Activated CD4-positive, alpha-beta T cell treated with anti-CD3 and anti-CD28 coated beads, Interleukin-2, amount 10 ng/mL, durations not matched to agents 7 days and 5 days (primary cell): Measurements from ENCODE around the gene BTBD6. TPM values are rescaled to one million over a fixed set of nuclear protein-coding genes. Genes with fewer than 3 reads are reported as not detected.
"Not testable (repeated sequence)": the region's sequence is repeated elsewhere in the genome, so short reads cannot be mapped to it uniquely, and the experiment has no call there.

ENCODE experiments used
- CTCF ChIA-PET: fragments of 350-600 bp; sonication (Branson Sonifier 250); formaldehyde crosslinking; loops from one replicate; lab custom pipeline; 2021; ENCODE audit warnings: antibody characterized with exemption; lab: Charles Lee
- POLR2A ChIA-PET: fragments of 350-600 bp; sonication (Branson Sonifier 250); formaldehyde crosslinking; loops from one replicate; lab custom pipeline; 2021; ENCODE audit warnings: antibody characterized with exemption; lab: Charles Lee
- DNase-seq: peaks from one replicate; pipeline ENCODE4 v3.0.0-alpha.2; 2020
- H3K27ac Mint-ChIP-seq: one replicate; pipeline ENCODE4 v1.8.0; 2021; ENCODE audit warnings: mild to moderate bottlenecking, moderate library complexity, mixed read lengths
- H3K27me3 Mint-ChIP-seq: one replicate; pipeline ENCODE4 v1.8.0; 2021; ENCODE audit warnings: mixed read lengths
- H3K36me3 Mint-ChIP-seq: one replicate; pipeline ENCODE4 v1.8.0; 2021; ENCODE audit warnings: low read depth, mixed read lengths
- H3K4me1 Mint-ChIP-seq: one replicate; pipeline ENCODE4 v1.8.0; 2021; ENCODE audit warnings: mixed read lengths
- H3K4me3 Mint-ChIP-seq: one replicate; pipeline ENCODE4 v1.8.0; 2021; ENCODE audit warnings: mild to moderate bottlenecking, moderate library complexity, mixed read lengths
- H3K9me3 Mint-ChIP-seq: one replicate; pipeline ENCODE4 v1.8.0; 2021; ENCODE audit warnings: mixed read lengths
- total RNA-seq, 2 experiments: library from RNA; stranded (reverse); gene quantifications; one replicate each; pipeline ENCODE4 v1.2.3, GENCODE V29; 2021

BTBD6 gene
- total RNA-seq, 2 experiments from 2014 or later, result 43.7 to 43.9 TPM

- no peaks in the 10 kb centered on the region for H3K4me1 Mint-ChIP-seq
- no peaks in the 10 kb centered on the region for H3K9me3 Mint-ChIP-seq
- ChIA-PET POLR2A (no interaction called here), CTCF (interaction anchor here (1.1 kb wide), 1 partner anchor 224 kb away, joined by 3 read pairs; no protein-coding TSS in a partner anchor)
- no peak for DNase-seq
- no peaks in the 10 kb centered on the region for H3K27me3 Mint-ChIP-seq
- peaks cover 2% of the 10 kb centered on the region for H3K36me3 Mint-ChIP-seq
- no peak overlapping the region for H3K4me3 Mint-ChIP-seq
- no peak overlapping the region for H3K27ac Mint-ChIP-seq
These were observed 21.1 kb downstream of the BTBD6 start for GRCh38 chr14:105269405-105269804.

GRCh38 chr14:105271224-105271890 is 23.0 kb downstream of the BTBD6 start:
- Mint-ChIP-seq H3K4me3 (no peak overlapping the region), H3K9me3 (no peaks in the 10 kb centered on the region), H3K27me3 (no peaks in the 10 kb centered on the region), H3K27ac (no peak overlapping the region), H3K4me1 (no peaks in the 10 kb centered on the region), H3K36me3 (no peaks in the 10 kb centered on the region)
- no peak for DNase-seq
- CTCF ChIA-PET, result interaction anchor here (1.1 to 1.3 kb wide), 2 partner anchors 15 to 16 kb away, joined by 3 read pairs; no protein-coding TSS in a partner anchor
- POLR2A ChIA-PET, result no interaction called here

- ChIA-PET POLR2A (no interaction called here), CTCF (no interaction called here)
- no peak overlapping the region for H3K27ac Mint-ChIP-seq
- H3K36me3 Mint-ChIP-seq, result no peaks in the 10 kb centered on the region
- no peak for DNase-seq
- no peaks in the 10 kb centered on the region for H3K4me1 Mint-ChIP-seq
- H3K27me3 Mint-ChIP-seq, result no peaks in the 10 kb centered on the region
- H3K9me3 Mint-ChIP-seq, result no peaks in the 10 kb centered on the region
- H3K4me3 Mint-ChIP-seq, result no peak overlapping the region
These were observed 24.3 kb downstream of the BTBD6 start for GRCh38 chr14:105272623-105273022.

GRCh38 chr14:105273062-105273461 is 24.7 kb downstream of the BTBD6 start:
- CTCF ChIA-PET, result no interaction called here
- POLR2A ChIA-PET, result no interaction called here
- Mint-ChIP-seq H3K4me3 (no peak overlapping the region), H3K4me1 (no peaks in the 10 kb centered on the region), H3K36me3 (no peaks in the 10 kb centered on the region), H3K27me3 (no peaks in the 10 kb centered on the region), H3K9me3 (no peaks in the 10 kb centered on the region), H3K27ac (no peak overlapping the region)
- no peak for DNase-seq

- DNase-seq, result no peak
- Mint-ChIP-seq H3K4me1 (peaks cover 2% of the 10 kb centered on the region), H3K4me3 (no peak overlapping the region), H3K27ac (no peak overlapping the region), H3K36me3 (no peaks in the 10 kb centered on the region), H3K27me3 (no peaks in the 10 kb centered on the region), H3K9me3 (no peaks in the 10 kb centered on the region)
- ChIA-PET CTCF (interaction anchor here (0.8 kb wide), 1 partner anchor 8 kb away, joined by 3 read pairs; no protein-coding TSS in a partner anchor), POLR2A (no interaction called here)
These were observed 26.3 kb downstream of the BTBD6 start for GRCh38 chr14:105274637-105275036.

- Mint-ChIP-seq H3K27me3 (no peaks in the 10 kb centered on the region), H3K4me3 (no peak overlapping the region), H3K4me1 (peaks cover 8% of the 10 kb centered on the region), H3K27ac (peak overlapping the region; percentile 16), H3K9me3 (no peaks in the 10 kb centered on the region), H3K36me3 (no peaks in the 10 kb centered on the region)
- no peak for DNase-seq
- POLR2A ChIA-PET, result no interaction called here
- CTCF ChIA-PET, result interaction anchor here (0.6 to 0.8 kb wide), 2 partner anchors 8 to 376 kb away, joined by 3 read pairs; no protein-coding TSS in a partner anchor
These were observed 27.1 kb downstream of the BTBD6 start for GRCh38 chr14:105275267-105275946.

- POLR2A ChIA-PET, H3K4me3 Mint-ChIP-seq, CTCF ChIA-PET, H3K36me3 Mint-ChIP-seq, H3K9me3 Mint-ChIP-seq, DNase-seq, H3K27ac Mint-ChIP-seq, H3K27me3 Mint-ChIP-seq: not testable (repeated sequence)
- H3K4me1 Mint-ChIP-seq, result peaks cover 18% of the 10 kb centered on the region
These were observed 29.1 kb downstream of the BTBD6 start for GRCh38 chr14:105277448-105277847.

- H3K27me3 Mint-ChIP-seq, result no peaks in the 10 kb centered on the region
- H3K4me1 Mint-ChIP-seq, result peaks cover 40% of the 10 kb centered on the region
- ChIA-PET POLR2A (no interaction called here), CTCF (interaction anchor here (0.7 kb wide), 1 partner anchor 14 kb away, joined by 4 read pairs; no protein-coding TSS in a partner anchor)
- H3K9me3 Mint-ChIP-seq, result no peaks in the 10 kb centered on the region
- peaks cover 10% of the 10 kb centered on the region for H3K36me3 Mint-ChIP-seq
- no peak overlapping the region for H3K27ac Mint-ChIP-seq
- no peak for DNase-seq
- no peak overlapping the region for H3K4me3 Mint-ChIP-seq
These were observed 31.5 kb downstream of the BTBD6 start for GRCh38 chr14:105279642-105280361.

- Mint-ChIP-seq H3K27ac (no peak overlapping the region), H3K4me1 (peaks cover 47% of the 10 kb centered on the region), H3K27me3 (no peaks in the 10 kb centered on the region), H3K4me3 (no peak overlapping the region), H3K36me3 (peaks cover 16% of the 10 kb centered on the region), H3K9me3 (no peaks in the 10 kb centered on the region)
- DNase-seq, result no peak
- ChIA-PET POLR2A (no interaction called here), CTCF (no interaction called here)
These were observed 32.2 kb downstream of the BTBD6 start for GRCh38 chr14:105280525-105280924.

- Mint-ChIP-seq H3K4me1 (peaks cover 49% of the 10 kb centered on the region), H3K9me3 (no peaks in the 10 kb centered on the region), H3K36me3 (peaks cover 16% of the 10 kb centered on the region), H3K4me3 (no peak overlapping the region), H3K27me3 (no peaks in the 10 kb centered on the region), H3K27ac (no peak overlapping the region)
- peak; percentile 52 for DNase-seq
- CTCF ChIA-PET, result interaction anchor here (0.6 kb wide), 1 partner anchor 1602 kb away, joined by 3 read pairs; no protein-coding TSS in a partner anchor
- POLR2A ChIA-PET, result no interaction called here
These were observed 33.2 kb downstream of the BTBD6 start for GRCh38 chr14:105281371-105282097.

- no peak overlapping the region for H3K4me3 Mint-ChIP-seq
- H3K9me3 Mint-ChIP-seq, result no peaks in the 10 kb centered on the region
- no peak for DNase-seq
- H3K27ac Mint-ChIP-seq, result no peak overlapping the region
- H3K36me3 Mint-ChIP-seq, result peaks cover 16% of the 10 kb centered on the region
- no peaks in the 10 kb centered on the region for H3K27me3 Mint-ChIP-seq
- POLR2A ChIA-PET, result no interaction called here
- peaks cover 49% of the 10 kb centered on the region for H3K4me1 Mint-ChIP-seq
- CTCF ChIA-PET, result no interaction called here
These were observed 33.9 kb downstream of the BTBD6 start for GRCh38 chr14:105282098-105282725.

GRCh38 chr14:105283028-105283427 is 34.7 kb downstream of the BTBD6 start:
- Mint-ChIP-seq H3K9me3 (no peaks in the 10 kb centered on the region), H3K36me3 (peaks cover 16% of the 10 kb centered on the region), H3K27ac (no peak overlapping the region), H3K4me3 (no peak overlapping the region), H3K4me1 (peaks cover 49% of the 10 kb centered on the region), H3K27me3 (no peaks in the 10 kb centered on the region)
- no peak for DNase-seq
- ChIA-PET CTCF (no interaction called here), POLR2A (no interaction called here)
